ENCODE data around the gene PLET1.

GRCh38 chr11:112231952-112232351 is 28.7 kb downstream of the PLET1 start:
- TF ChIP-seq CTCF (conservative IDR thresholded peaks at IDR 0.05; ENCODE audit: low read depth, low read length) (no peak), EZH2phosphoT487 (IDR thresholded peaks at IDR 0.05; ENCODE audit: borderline replicate concordance, low read length) (no peak), EZH2 (IDR thresholded peaks at IDR 0.05; ENCODE audit: low read length, unreplicated experiment) (no peak)

All from PC-3 (cell line).